Rectal smooth muscle tissue (tissue), 1 donor: Measurements from ENCODE around the gene USP48.

ENCODE experiments used
- H3K27ac ChIP-seq: one replicate; pipeline ENCODE4 v1.7.0; 2013; ENCODE audit warnings: low read depth, low read length, inconsistent platforms
- H3K27me3 ChIP-seq: one replicate; pipeline ENCODE4 v1.7.0; 2013; ENCODE audit warnings: low read length; ENCODE audit not compliant: control insufficient read depth, insufficient read depth
- H3K36me3 ChIP-seq: one replicate; pipeline ENCODE4 v1.7.0; 2013; ENCODE audit warnings: low read length; ENCODE audit not compliant: control insufficient read depth, insufficient read depth
- H3K4me1 ChIP-seq: one replicate; pipeline ENCODE4 v1.7.0; 2013; ENCODE audit warnings: low read length; ENCODE audit not compliant: control insufficient read depth, insufficient read depth
- H3K4me3 ChIP-seq: one replicate; pipeline ENCODE4 v1.7.0; 2013; ENCODE audit warnings: low read length
- H3K9ac ChIP-seq: one replicate; pipeline ENCODE4 v1.7.0; 2013; ENCODE audit warnings: low read length

The USP48 gene

GRCh38 chr1:21763694-21764419 is 19.1 kb downstream of the USP48 start:
- Histone ChIP-seq H3K36me3 (no peaks in the 10 kb centered on the region), H3K27ac (no peak overlapping the region), H3K27me3 (no peaks in the 10 kb centered on the region), H3K9ac (no peak overlapping the region), H3K4me1 (peaks cover 7% of the 10 kb centered on the region), H3K4me3 (no peak overlapping the region)

- Histone ChIP-seq H3K27me3 (no peaks in the 10 kb centered on the region), H3K9ac (no peak overlapping the region), H3K27ac (no peak overlapping the region), H3K4me1 (peaks cover 7% of the 10 kb centered on the region), H3K36me3 (no peaks in the 10 kb centered on the region), H3K4me3 (no peak overlapping the region)
Measured at GRCh38 chr1:21763236-21763635, 19.7 kb downstream of the USP48 start.

DNA sequence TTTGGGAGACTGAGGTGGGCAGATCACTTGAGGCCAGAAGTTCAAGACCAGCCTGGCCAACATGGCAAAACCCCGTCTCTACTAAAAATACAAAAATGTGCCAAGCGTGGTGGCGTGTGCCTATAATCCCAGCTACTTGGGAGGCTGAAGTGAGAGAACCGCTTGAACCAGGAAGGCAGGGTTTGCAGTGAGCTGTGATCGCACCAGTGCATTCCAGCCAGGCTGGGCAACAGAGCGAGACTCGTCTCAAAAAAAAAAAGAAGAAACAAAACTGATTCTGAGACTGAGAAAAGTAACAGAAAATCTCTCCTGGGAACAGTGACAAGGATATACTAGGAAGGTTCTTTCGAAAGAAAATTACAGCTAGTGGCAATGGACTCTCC is 20.9 kb downstream of the USP48 start:
- Histone ChIP-seq H3K4me3 (no peak overlapping the region), H3K4me1 (peaks cover 7% of the 10 kb centered on the region), H3K27me3 (no peaks in the 10 kb centered on the region), H3K27ac (no peak overlapping the region), H3K36me3 (no peaks in the 10 kb centered on the region), H3K9ac (no peak overlapping the region)

DNA sequence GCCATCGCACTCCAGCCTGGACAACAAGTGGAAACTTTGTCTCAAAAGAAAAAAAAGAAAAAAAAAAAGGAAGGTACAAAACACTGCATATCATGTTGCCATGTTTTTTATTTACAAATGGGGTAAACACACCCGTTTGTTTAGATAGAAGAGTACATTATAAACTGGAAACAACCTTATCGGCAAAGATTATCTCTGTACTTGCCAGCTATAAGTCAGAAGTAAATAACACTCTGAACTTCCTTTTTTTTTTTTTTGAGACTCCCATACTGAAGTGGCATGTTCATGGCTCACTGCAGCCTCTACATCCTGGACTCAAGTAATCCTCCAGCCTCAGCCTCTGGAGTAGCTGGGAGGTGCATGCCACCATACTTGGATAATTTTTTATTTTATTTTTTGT is 21.9 kb downstream of the USP48 start:
- no peak overlapping the region for H3K4me3 ChIP-seq
- no peaks in the 10 kb centered on the region for H3K27me3 ChIP-seq
- H3K9ac ChIP-seq: no peak overlapping the region
- peaks cover 7% of the 10 kb centered on the region for H3K4me1 ChIP-seq
- no peak overlapping the region for H3K27ac ChIP-seq
- H3K36me3 ChIP-seq: no peaks in the 10 kb centered on the region

- Histone ChIP-seq H3K27me3 (no peaks in the 10 kb centered on the region), H3K27ac (no peak overlapping the region), H3K36me3 (peaks cover 3% of the 10 kb centered on the region), H3K4me1 (peaks cover 3% of the 10 kb centered on the region), H3K9ac (no peak overlapping the region), H3K4me3 (no peak overlapping the region)
Measured at GRCh38 chr1:21759818-21760217, 23.1 kb downstream of the USP48 start.

- H3K27ac ChIP-seq: no peak overlapping the region
- H3K9ac ChIP-seq: no peak overlapping the region
- H3K4me1 ChIP-seq: no peaks in the 10 kb centered on the region
- H3K27me3 ChIP-seq: no peaks in the 10 kb centered on the region
- H3K4me3 ChIP-seq: no peak overlapping the region
- peaks cover 8% of the 10 kb centered on the region for H3K36me3 ChIP-seq
Measured at GRCh38 chr1:21759182-21759581, 23.8 kb downstream of the USP48 start.

- no peak overlapping the region for H3K27ac ChIP-seq
- H3K36me3 ChIP-seq: peaks cover 8% of the 10 kb centered on the region
- H3K4me3 ChIP-seq: no peak overlapping the region
- H3K9ac ChIP-seq: no peak overlapping the region
- H3K4me1 ChIP-seq: no peaks in the 10 kb centered on the region
- H3K27me3 ChIP-seq: no peaks in the 10 kb centered on the region
Measured at GRCh38 chr1:21758614-21759013, 24.3 kb downstream of the USP48 start.

- no peak overlapping the region for H3K27ac ChIP-seq
- H3K36me3 ChIP-seq: peaks cover 8% of the 10 kb centered on the region
- H3K4me3 ChIP-seq: no peak overlapping the region
- H3K27me3 ChIP-seq: no peaks in the 10 kb centered on the region
- no peaks in the 10 kb centered on the region for H3K4me1 ChIP-seq
- no peak overlapping the region for H3K9ac ChIP-seq
Measured at GRCh38 chr1:21756393-21757089, 26.4 kb downstream of the USP48 start.

GRCh38 chr1:21755067-21755466 is 27.9 kb downstream of the USP48 start:
- Histone ChIP-seq H3K4me1 (no peaks in the 10 kb centered on the region), H3K27me3 (no peaks in the 10 kb centered on the region), H3K4me3 (no peak overlapping the region), H3K9ac (no peak overlapping the region), H3K36me3 (peaks cover 8% of the 10 kb centered on the region), H3K27ac (no peak overlapping the region)

GRCh38 chr1:21754583-21754982 is 28.4 kb downstream of the USP48 start:
- no peak overlapping the region for H3K4me3 ChIP-seq
- no peak overlapping the region for H3K27ac ChIP-seq
- H3K9ac ChIP-seq: no peak overlapping the region
- no peaks in the 10 kb centered on the region for H3K4me1 ChIP-seq
- H3K27me3 ChIP-seq: no peaks in the 10 kb centered on the region
- H3K36me3 ChIP-seq: peaks cover 8% of the 10 kb centered on the region

DNA sequence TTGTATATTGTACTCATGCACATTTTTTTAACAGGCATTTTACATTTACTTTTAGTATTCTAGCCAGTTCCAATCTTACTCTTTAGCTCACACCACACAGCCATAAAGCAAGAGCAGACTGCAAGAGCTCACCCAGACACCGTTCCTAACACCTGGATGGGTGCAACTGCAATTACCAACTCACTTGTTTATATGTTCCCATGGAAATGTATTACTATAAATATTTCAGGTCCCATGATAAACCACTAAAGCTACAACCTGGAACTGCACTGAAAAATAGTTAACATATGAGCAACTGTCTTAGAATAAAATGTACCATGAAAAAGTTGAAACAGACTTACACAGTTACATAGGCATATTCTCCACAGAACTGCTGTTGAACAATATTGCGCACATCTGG is 30.8 kb downstream of the USP48 start:
- Histone ChIP-seq H3K4me3 (no peak overlapping the region), H3K36me3 (peaks cover 18% of the 10 kb centered on the region), H3K27me3 (no peaks in the 10 kb centered on the region)

DNA sequence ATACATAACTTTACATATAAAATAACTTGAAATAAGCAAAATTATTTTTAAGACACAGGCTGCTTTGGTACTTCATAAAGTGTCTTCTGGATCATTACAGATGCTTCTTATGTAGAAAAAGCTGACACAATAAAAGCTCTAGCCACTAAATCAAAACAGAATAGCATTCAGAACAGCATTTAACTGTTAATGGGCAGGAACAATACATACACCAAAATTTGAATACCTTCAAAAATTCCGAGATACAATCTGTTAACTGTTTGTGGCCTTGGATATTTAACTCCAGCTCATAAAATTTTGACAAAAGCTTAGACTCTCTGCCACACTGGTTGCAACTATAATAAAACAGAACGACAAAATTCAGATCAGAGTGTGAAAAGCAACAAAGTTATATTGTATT is 31.7 kb downstream of the USP48 start:
- no peak overlapping the region for H3K9ac ChIP-seq
- no peaks in the 10 kb centered on the region for H3K27me3 ChIP-seq
- peaks cover 18% of the 10 kb centered on the region for H3K36me3 ChIP-seq
- H3K4me1 ChIP-seq: no peaks in the 10 kb centered on the region
- no peak overlapping the region for H3K4me3 ChIP-seq
- H3K27ac ChIP-seq: no peak overlapping the region

More for the DNA sequence above, 30.8 kb downstream of the USP48 start:
- no peak overlapping the region for H3K9ac ChIP-seq
- H3K27ac ChIP-seq: no peak overlapping the region
- H3K4me1 ChIP-seq: no peaks in the 10 kb centered on the region

DNA sequence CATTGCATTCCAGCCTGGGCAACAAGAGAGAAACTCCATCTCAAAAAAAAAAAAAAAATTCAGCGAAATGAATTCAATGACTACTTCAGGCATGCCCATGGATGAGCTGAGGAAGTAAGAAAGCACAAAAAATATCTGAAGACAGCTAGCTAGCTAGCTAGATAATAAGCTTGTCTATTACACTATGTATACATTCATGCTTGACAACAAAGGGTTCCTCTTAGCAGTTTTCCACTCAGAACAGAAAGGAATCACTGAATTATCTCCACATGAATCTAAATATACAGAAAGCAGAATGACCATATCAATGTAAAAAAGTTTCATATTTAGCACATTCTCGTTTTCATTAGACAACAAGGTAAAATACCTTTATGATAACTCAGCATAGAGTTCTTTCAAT is 32.1 kb downstream of the USP48 start:
- no peak overlapping the region for H3K27ac ChIP-seq
- no peaks in the 10 kb centered on the region for H3K27me3 ChIP-seq
- no peaks in the 10 kb centered on the region for H3K4me1 ChIP-seq
- H3K4me3 ChIP-seq: no peak overlapping the region
- no peak overlapping the region for H3K9ac ChIP-seq
- peaks cover 18% of the 10 kb centered on the region for H3K36me3 ChIP-seq
